PC-9 (cell line): ENCODE measurements around the gene GALNT11. TPM values are rescaled to one million over a fixed set of nuclear protein-coding genes. Genes with fewer than 3 reads are reported as not detected.

ENCODE experiments used
- BruUV-seq: library from RNA; stranded (reverse); fragments of 400-500 nt; replicated peaks from 2 replicates; lab custom pipeline; 2021; lab: Mats Ljungman, UMichigan
- CTCF ChIA-PET: fragments of 300-600 bp; sonication (Branson Sonifier 250); formaldehyde crosslinking; loops from one replicate; lab custom pipeline; 2022; ENCODE audit warnings: antibody characterized with exemption; lab: Charles Lee
- POLR2A ChIA-PET: fragments of 300-600 bp; sonication (Branson Sonifier 250); formaldehyde crosslinking; loops from one replicate; lab custom pipeline; 2022; ENCODE audit warnings: antibody characterized with exemption; ENCODE audit not compliant: unreplicated experiment; lab: Charles Lee
- DNase-seq, 2 experiments: peaks; one replicate each; pipeline versions ENCODE4 v3.0.0 to v3.0.0-alpha.2; 2015 to 2022; ENCODE audit warnings: mixed read lengths in 1 of 2
- H2AFZ ChIP-seq: fragments of 200-600 bp; sonication (generic); 2 replicates; pipeline ENCODE4 v1.8.1; 2017; ENCODE audit warnings: antibody characterized with exemption
- H3F3A ChIP-seq: fragments of 200-600 bp; sonication (generic); 2 replicates; pipeline ENCODE4 v1.8.1; 2017; ENCODE audit warnings: antibody characterized with exemption, mild to moderate bottlenecking, low read depth; ENCODE audit not compliant: insufficient read depth
- H3K27ac ChIP-seq: fragments of 200-600 bp; sonication (generic); 2 replicates; pipeline ENCODE4 v1.6.1; 2016; ENCODE audit warnings: mixed run types
- H3K27me3 ChIP-seq: fragments of 200-600 bp; sonication (generic); 2 replicates; pipeline ENCODE4 v1.6.1; 2016; ENCODE audit warnings: low read depth, mixed run types; ENCODE audit not compliant: insufficient read depth
- H3K36me3 ChIP-seq: fragments of 200-600 bp; sonication (generic); 2 replicates; pipeline ENCODE4 v1.6.1; 2016; ENCODE audit warnings: low read depth, mixed run types
- H3K4me1 ChIP-seq: fragments of 200-600 bp; sonication (generic); replicated peaks from 2 replicates; pipeline ENCODE4 v1.6.1; 2016; ENCODE audit warnings: mixed run types; ENCODE audit not compliant: insufficient read depth
- H3K4me2 ChIP-seq: fragments of 200-600 bp; sonication (generic); 2 replicates; pipeline ENCODE4 v1.6.1; 2017; ENCODE audit warnings: mixed run types
- H3K4me3 ChIP-seq: fragments of 200-600 bp; sonication (generic); 2 replicates; pipeline ENCODE4 v1.6.1; 2016; ENCODE audit warnings: mixed run types
- H3K79me2 ChIP-seq: fragments of 200-600 bp; sonication (generic); 2 replicates; pipeline ENCODE4 v1.6.1; 2017; ENCODE audit warnings: low read depth, mixed run types
- H3K9me2 ChIP-seq: fragments of 200-600 bp; sonication (generic); 2 replicates; pipeline ENCODE4 v1.8.1; 2017; ENCODE audit warnings: mild to moderate bottlenecking; ENCODE audit not compliant: insufficient read depth
- H3K9me3 ChIP-seq: fragments of 200-600 bp; sonication (generic); 2 replicates; pipeline ENCODE4 v1.8.1; 2016; ENCODE audit warnings: low read depth; ENCODE audit not compliant: insufficient read depth
- H4K20me1 ChIP-seq: fragments of 200-600 bp; sonication (generic); 2 replicates; pipeline ENCODE4 v1.8.1; 2017; ENCODE audit not compliant: insufficient read depth
- CTCF ChIP-seq: fragments of 200-600 bp; sonication (generic); conservative IDR thresholded peaks from 2 replicates; pipeline ENCODE4 v1.6.1; 2017; ENCODE audit warnings: mixed run types, antibody characterized with exemption, mild to moderate bottlenecking, moderate library complexity
- EZH2 ChIP-seq: fragments of 200-600 bp; sonication (generic); IDR thresholded peaks from 2 replicates; pipeline ENCODE4 v1.8.0; 2017; ENCODE audit warnings: antibody characterized with exemption, low read depth
- intact Hi-C: fragments of 100-400 bp; cut with micrococcal nuclease; formaldehyde crosslinking; loops from one replicate; pipeline ENCODE4 v1.10.0; 2022; ENCODE audit not compliant: unreplicated experiment
- total RNA-seq: library from RNA; stranded (reverse); gene quantifications from 2 replicates; pipeline ENCODE4 v1.2.3, GENCODE V29; 2021

Gene GALNT11
- total RNA-seq, 1 experiment from 2014 or later: 28.8 TPM

- no peaks in the 10 kb centered on the region for H3K9me3 ChIP-seq
- TF ChIP-seq CTCF (no peak), EZH2 (no peak)
- no TSS peak for BruUV-seq
- H3K4me2 ChIP-seq: no peak overlapping the region
- H3K4me3 ChIP-seq: no peak overlapping the region
- no peak overlapping the region for H2AFZ ChIP-seq
- no peak for DNase-seq
- CTCF ChIA-PET: interaction anchor here (0.5 kb wide), 1 partner anchor 44 kb away, joined by 4 read pairs; no protein-coding TSS in a partner anchor
- 0 out of 2 replicates have a peak, but pooled peaks cover 7% of the 10 kb centered on the region for H3K27me3 ChIP-seq
- no peaks in the 10 kb centered on the region for H3F3A ChIP-seq
- no peaks in the 10 kb centered on the region for H3K9me2 ChIP-seq
- H4K20me1 ChIP-seq: no peaks in the 10 kb centered on the region
- intact Hi-C loops: loop anchor here (10.0 kb wide), 1 partner anchor 228 kb away; no protein-coding TSS in a partner anchor
- H3K36me3 ChIP-seq: no peaks in the 10 kb centered on the region
- no peak overlapping the region for H3K27ac ChIP-seq
- H3K79me2 ChIP-seq: no peaks in the 10 kb centered on the region
- POLR2A ChIA-PET: no interaction called here
- H3K4me1 ChIP-seq: no peaks in the 10 kb centered on the region
Measured at GRCh38 chr7:152013230-152013629, 12.2 kb upstream of the GALNT11 start.

- no peak overlapping the region for H2AFZ ChIP-seq
- CTCF ChIA-PET: no interaction called here
- DNase-seq: no peak
- no peaks in the 10 kb centered on the region for H3K36me3 ChIP-seq
- TF ChIP-seq CTCF: no peak
- no peak for TF ChIP-seq EZH2
- no peaks in the 10 kb centered on the region for H4K20me1 ChIP-seq
- H3K4me1 ChIP-seq: no peaks in the 10 kb centered on the region
- no peak overlapping the region for H3K4me3 ChIP-seq
- H3K27ac ChIP-seq: no peak overlapping the region
- no peaks in the 10 kb centered on the region for H3K9me3 ChIP-seq
- no peaks in the 10 kb centered on the region for H3K9me2 ChIP-seq
- no peaks in the 10 kb centered on the region for H3F3A ChIP-seq
- intact Hi-C loops: loop anchor here (10.0 kb wide), 1 partner anchor 229 kb away; no protein-coding TSS in a partner anchor
- no peaks in the 10 kb centered on the region for H3K79me2 ChIP-seq
- 0 out of 2 replicates have a peak, but pooled peaks cover 12% of the 10 kb centered on the region for H3K27me3 ChIP-seq
- POLR2A ChIA-PET: no interaction called here
- no peak overlapping the region for H3K4me2 ChIP-seq
- no TSS peak for BruUV-seq
Measured at GRCh38 chr7:152013974-152014373, 11.5 kb upstream of the GALNT11 start.

- Histone ChIP-seq H3K9me2 (no peaks in the 10 kb centered on the region), H3K4me1 (no peaks in the 10 kb centered on the region), H3K27ac (no peak overlapping the region), H4K20me1 (no peaks in the 10 kb centered on the region), H3K4me3 (no peak overlapping the region), H3K9me3 (no peaks in the 10 kb centered on the region), H3K4me2 (no peak overlapping the region), H3K36me3 (no peaks in the 10 kb centered on the region), H2AFZ (no peak overlapping the region), H3K27me3 (0 out of 2 replicates have a peak, but pooled peaks cover 13% of the 10 kb centered on the region), H3F3A (no peaks in the 10 kb centered on the region), H3K79me2 (no peaks in the 10 kb centered on the region)
- no TSS peak for BruUV-seq
- ChIA-PET CTCF (no interaction called here), POLR2A (no interaction called here)
- no peak for TF ChIP-seq CTCF
- TF ChIP-seq EZH2: no peak
- intact Hi-C loops: loop anchor here (10.0 kb wide), 1 partner anchor 230 kb away; no protein-coding TSS in a partner anchor
- DNase-seq: peak in 1 of 2 experiments; percentile 0
Measured at GRCh38 chr7:152014722-152015121, 10.8 kb upstream of the GALNT11 start.
